Activated CD4-positive, alpha-beta T cell treated with anti-CD3 and anti-CD28 coated beads for 48 hours (primary cell): Measurements from ENCODE around the gene ADIRF.
"Not testable (repeated sequence)": the region's sequence is repeated elsewhere in the genome, so short reads cannot be mapped to it uniquely, and the experiment has no call there.

ENCODE experiments used
- DNase-seq: peaks from one replicate; pipeline ENCODE4 v3.0.0-alpha.2; 2020

ADIRF gene

DNA sequence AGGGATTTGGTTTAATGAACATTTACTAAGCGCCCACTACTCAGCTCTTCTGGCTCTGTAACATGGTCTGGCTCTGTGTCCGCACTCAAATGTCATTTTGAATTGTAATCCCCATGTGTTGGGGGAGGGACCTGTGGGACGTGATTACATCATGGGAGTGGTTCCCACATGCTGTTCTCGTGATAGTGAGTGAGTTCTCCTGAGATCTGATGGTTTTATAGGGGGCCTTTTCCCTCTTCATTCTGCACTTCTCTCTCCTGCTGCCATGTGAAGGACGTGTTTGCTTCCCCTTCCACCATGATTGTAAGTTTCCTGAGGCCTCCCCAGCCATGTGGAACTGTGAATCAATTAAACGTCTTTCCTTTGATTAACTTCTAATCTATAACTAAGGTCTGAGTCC is 12.7 kb downstream of the ADIRF start:
- not testable (repeated sequence) for DNase-seq

DNA sequence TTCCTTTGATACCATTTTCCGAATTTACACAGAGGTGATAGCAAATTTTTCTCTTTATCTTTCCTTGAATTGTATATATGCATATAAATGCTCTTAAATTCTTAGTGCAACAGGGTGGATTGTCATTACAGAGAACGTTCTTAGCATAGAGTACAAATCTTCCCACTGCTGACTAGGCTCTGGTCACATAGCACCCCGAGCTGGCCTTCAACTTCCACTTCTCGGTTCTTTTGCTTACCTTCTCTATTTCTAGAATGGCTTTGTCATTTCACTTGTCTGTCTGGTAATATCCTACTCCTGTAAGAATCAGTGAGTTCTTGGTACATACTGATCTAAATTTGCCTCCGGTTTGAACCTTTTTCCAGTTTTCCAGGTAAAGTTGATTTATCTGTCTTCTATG is 13.4 kb downstream of the ADIRF start:
- DNase-seq = no peak

DNA sequence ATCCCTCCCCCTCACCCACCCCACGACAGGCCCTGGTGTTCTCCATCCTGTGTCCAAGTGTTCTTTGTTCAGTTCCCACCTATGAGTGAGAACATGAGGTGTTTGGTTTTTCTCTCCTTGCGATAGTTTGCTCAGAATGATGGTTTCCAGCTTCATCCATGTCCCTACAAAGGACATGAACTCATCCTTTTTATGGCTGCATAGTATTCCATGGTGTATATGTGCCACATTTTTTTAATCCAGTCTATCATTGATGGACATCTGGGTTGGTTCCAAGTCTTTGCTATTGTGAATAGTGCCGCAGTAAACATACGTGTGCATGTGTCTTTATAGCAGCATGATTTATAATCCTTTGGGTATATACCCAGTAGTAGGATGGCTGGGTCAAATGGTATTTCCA is 16.2 kb downstream of the ADIRF start:
- not testable (repeated sequence) for DNase-seq

DNA sequence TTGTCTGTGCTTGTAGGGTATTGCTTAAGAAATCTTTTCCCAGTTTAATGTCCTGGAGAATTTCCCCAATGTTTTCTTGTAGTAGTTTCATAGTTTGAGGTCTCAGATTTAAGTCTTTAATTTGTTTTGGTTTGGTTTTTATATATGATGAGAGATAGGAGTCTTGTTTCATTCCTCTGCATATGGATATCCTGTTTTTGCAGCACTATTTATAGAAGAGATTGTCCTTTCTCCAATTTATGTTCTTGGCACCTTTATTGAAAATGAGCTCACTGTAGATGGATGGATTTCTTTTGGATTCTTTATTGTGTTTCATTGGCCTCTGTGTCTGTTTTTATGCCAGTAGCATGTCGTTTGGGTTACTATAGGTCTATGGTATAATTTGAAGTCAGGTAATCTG is 20.2 kb downstream of the ADIRF start:
- DNase-seq = no peak

DNA sequence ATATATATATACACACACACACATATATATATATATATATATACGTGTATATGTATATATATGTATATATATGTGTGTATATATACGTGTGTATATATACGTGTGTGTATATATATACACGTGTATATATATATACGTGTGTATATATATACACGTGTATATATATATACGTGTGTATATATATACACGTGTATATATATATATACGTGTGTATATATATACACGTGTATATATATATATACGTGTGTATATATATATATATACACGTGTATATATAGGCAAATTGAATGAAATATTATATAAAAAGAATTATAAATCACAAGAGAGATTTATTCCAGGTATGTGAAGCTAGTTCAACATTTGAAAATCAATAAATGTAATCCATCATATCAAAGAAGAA is 23.1 kb downstream of the ADIRF start:
- DNase-seq = not testable (repeated sequence)

DNA sequence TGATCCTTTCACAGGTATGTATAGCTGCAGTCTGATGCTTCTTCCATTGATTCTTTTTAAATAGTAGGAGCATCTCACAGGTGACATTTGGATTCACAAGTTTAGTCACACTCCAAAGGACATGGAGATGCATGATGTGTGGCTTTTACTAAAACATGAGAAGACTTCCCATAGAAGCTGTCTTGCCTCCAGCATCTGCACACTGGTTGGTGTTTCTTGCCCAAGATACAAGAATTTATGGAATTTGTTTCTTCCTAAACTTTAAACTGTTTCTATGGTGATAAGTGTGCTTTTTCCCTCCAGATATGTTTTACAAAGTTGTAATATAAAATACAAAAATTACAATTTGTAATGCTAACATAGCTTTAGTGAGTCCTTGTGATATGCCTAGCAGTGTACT is 24.2 kb downstream of the ADIRF start:
- DNase-seq = no peak

DNA sequence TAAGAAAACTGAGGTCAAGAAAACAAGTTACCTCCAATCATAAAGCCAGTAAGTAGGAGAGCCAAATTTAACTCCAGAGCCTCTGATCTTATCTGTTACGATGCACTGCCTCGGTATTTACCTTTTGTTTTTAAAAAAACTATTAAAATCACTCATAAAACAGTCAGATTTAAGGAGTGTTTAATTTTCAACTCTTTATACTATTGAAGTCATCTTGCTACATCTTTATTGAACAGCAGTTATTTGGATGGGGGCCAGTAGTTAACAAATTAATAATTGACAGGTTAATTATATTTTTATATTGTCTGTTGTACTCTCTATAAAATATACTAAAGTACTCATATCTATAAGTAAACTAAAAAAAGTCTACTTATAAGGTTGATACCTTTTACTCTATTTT is 24.6 kb downstream of the ADIRF start:
- DNase-seq = no peak

DNA sequence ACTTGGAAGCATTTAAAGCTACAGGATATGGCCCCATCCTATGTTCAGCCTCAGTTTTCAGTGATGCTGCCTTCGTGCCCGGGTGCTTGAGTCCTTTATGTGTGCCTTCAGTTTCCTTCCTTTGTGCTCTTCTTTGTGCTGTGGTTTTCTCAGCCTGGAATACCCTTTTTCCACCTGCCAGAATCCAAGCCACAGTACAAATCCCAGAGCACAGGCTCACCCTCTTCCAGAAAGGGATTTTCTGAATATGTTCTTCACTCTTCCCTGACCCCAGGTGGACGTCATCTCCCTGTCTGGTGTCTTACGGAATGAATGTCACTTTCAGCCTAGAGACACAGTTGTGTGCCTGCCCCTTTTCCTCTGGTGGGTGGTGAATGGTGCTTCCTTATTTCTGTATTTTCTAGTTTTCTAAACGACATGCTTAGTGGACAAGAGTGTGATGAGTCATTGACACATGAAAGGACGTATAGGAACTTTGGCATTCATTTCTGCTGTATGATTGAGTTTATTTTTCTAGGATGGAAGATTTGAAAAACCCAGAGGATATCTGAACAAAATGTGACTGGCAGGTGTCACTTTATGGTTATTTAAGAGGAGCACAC is 31.6 kb downstream of the ADIRF start:
- not testable (repeated sequence) for DNase-seq

DNA sequence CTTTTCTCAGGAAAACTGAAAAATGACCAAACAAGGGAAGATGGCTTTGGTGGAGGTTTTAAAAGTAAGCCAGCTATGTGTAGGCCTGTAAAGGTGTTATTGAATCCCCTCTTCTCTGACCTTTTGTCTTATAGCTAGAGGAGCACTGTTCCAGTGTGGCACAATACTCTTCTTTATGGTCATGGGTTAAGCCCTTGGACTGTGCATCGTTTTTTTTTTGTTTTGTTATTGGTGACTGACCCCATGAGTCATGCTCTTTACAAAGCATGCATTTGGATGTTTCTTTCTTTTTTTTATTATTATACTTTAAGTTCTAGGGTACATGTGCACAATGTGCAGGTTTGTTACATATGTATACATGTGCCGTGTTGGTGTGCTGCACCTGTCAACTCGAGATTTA is 32.2 kb downstream of the ADIRF start:
- DNase-seq = no peak

DNA sequence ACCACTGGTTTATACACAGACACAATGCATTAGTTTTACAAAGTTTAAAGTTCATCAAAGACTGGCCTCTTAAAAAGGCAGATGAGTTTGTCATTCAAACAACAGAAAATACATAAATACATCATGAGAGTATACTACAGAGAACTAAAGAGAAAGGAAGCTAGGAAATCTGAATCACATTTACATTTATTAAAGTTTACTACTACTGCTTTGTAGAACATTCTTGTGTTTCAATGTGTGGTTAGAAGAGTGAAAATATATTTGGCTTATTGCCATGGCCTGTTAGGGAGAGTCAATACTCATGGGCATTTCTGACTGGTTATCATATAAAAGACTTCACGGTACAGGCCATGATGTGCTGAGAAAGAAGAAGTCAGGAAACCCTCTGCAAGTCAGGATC is 38.8 kb downstream of the ADIRF start:
- not testable (repeated sequence) for DNase-seq

DNA sequence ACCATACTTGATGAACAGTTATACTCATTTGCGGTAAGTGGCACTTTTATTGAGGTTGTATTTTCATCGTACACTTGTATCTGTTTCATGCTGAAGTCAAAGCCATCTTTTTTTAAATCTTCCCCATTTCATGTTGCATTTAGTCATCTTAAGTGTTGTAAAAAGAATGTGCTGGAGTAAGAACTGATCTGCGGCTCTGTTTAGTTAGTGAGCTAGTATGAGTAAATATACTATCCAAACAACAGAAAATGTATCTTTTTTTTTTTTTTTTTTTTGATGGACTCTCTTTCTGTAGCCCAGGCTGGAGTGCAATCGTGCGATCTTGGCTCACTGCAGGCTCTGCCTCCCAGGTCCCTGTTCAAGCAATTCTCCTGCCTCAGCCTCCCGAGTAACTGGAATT is 39.4 kb downstream of the ADIRF start:
- not testable (repeated sequence) for DNase-seq

DNA sequence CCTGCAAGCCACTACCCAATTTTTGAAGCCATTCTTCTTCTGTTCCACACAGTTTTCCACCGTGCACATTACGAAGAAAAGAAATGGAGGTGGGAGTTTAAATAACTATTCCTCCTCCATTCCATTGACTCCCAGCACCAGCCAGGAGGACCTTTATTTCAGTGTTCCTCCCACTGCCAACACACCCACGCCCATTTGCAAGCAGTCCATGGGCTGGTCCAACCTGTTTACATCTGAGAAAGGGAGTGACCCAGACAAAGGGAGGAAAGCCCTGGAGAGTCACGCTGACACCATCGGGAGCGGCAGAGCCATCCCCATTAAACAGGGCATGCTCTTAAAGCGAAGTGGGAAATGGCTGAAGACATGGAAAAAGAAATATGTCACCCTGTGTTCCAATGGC is 40.0 kb downstream of the ADIRF start:
- DNase-seq = not testable (repeated sequence)

DNA sequence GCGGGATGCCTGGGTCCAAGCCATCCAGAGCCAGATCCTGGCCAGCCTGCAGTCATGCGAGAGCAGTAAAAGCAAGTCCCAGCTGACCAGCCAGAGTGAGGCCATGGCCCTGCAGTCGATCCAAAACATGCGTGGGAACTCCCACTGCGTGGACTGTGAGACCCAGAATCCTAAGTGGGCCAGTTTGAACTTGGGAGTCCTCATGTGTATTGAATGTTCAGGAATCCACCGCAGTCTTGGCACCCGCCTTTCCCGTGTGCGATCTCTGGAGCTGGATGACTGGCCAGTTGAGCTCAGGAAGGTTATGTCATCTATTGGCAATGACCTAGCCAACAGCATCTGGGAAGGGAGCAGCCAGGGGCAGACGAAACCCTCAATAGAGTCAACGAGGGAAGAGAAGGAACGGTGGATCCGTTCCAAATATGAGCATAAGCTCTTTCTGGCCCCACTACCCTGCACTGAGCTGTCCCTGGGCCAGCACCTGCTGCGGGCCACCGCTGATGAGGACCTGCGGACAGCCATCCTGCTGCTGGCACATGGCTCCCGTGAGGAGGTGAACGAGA is 40.9 kb downstream of the ADIRF start:
- not testable (repeated sequence) for DNase-seq

DNA sequence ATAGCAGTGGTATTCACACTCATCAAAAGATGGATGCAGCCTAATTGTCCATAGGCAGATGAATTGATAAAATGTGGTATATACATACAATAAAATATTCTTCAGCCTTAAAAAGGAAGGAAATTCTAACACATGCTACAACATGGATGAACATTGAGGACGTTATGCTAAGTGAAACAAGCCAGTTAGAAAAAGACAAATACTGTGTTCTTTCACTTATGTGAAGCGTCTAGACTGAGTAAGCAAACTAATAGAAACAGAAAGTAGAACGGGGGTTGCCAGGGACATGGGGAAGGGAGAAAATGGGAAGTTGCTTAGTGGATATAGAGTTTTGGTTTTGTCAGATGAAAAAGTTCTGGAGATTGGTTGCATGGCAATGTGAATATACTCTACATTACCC is 45.2 kb downstream of the ADIRF start:
- not testable (repeated sequence) for DNase-seq

DNA sequence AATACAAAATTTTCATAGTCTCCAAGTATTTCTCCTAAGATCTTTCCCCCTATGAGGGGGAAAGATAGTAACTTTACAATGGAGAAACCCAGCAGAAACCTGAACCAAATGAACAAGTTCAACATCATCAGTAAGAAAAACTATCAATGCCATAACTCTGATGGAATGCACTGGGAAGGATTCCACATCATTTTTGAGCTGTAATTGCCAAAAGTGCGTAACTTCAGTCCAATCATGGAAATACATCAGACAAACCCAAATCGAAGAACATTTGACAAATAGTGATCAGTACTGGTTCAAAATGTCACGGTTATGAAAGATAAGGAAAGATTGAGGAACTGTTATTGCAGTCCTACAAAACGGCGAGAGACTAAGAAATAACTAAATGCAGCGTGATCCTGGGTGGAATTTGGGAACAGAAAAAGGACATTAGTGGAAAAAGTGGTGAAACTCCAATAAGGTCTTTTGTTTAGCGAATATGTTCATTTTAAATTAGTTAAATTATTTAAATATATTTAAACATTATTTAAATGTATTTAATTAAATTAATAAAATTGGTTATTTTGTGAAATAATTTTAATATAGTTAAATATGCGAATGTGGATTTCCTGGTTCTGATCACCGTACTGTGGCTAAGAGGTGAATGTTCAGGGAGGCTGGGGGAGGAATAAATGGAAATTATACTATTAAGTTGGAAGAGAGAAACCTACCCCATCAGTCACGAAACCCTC is 46.9 kb downstream of the ADIRF start:
- DNase-seq = not testable (repeated sequence)

DNA sequence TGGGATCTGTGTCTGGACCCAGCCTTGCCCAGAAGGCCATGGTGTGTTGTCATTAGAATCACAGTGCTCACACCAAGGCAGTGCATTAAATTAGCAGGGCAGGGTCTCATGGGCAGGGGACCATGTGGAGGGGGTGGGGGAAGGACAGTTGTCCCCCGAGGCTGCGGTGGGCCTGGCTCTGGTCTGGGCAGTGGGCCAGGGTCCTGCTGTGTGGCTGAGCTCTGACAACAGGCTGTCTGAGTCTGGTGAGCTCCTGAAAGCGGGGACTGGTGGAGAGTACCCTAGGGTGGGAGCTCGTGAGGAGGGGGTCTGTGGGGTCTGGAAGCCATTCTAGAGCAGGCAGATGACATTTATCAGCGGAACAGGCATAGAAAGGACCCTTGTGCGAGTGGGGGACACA is 49.8 kb downstream of the ADIRF start:
- DNase-seq = not testable (repeated sequence)

DNA sequence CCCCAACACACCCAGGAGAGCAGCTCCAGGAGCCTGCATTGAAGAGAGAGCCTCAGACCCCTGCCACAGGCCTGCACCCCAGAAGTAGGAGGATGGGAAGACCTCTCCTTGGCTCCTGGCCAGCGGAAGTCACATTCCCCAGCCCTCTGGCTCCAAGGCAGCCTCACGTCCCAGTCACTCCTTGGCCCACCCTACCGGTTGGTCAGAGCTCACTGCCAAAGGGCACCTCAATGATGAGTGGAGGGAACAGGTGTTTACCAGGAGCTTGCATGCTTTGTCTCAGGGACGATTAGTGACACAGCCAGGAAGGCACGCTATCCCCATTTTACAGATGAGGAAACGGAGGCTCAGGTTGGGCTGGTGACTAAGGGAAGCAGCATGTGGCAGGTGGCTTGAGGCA is 50.8 kb downstream of the ADIRF start:
- not testable (repeated sequence) for DNase-seq

DNA sequence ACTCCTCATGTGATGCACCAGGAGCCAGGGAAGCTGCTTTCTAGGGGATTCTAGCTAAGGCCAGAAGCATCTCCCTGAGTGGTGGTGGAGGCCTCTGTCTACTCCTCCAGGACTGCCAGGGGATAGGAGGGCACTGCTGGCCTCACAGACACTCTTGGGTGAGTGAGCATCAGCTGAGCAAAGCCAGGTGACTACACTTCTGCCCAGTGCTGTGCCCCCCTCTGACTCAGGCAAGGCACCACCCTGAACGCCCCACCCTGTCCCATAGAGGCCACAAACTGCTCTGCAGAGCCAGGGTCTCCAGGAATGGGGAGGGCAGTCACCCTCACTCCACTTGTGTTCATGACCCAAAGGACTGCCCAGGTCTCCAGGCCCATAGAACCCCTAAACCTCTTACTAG is 51.2 kb downstream of the ADIRF start:
- not testable (repeated sequence) for DNase-seq

DNA sequence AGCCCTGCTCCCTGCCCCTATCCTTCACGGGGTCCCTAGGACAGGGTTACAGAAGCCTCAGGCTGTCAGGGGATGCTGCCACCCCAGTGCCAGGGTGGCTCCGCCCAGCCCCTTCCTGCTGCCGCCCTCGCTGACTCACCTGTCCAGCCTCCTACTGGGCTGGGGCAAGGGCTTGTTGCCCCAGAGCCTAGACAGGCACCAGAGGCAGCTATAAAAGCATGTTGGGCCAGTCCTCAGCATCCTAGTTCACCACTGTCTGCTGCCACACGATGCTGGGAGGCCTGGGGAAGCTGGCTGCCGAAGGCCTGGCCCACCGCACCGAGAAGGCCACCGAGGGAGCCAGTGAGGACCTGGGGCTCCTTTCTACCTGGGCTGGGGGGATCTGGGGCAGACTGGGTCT is 51.8 kb downstream of the ADIRF start, which contains the start of gene FAM25A:
Gene FAM25A (plus strand): TSS at position 239 of the 400 bp plus-strand sequence. CDS start 31 bp downstream, at position 270.
- DNase-seq = not testable (repeated sequence)
